Right lobe of liver (tissue), 4 donors: ENCODE results near the gene MRPL54.

Source experiments
- POLR2A ChIP-seq: fragments of 450-650 bp; IDR thresholded peaks from one replicate; pipeline ENCODE4 v1.6.1; 2017; ENCODE audit warnings: antibody characterized with exemption, mild to moderate bottlenecking
- TF ChIP-seq, protein P1 (sequence below), 4 donors: fragments of 200-600 bp in 3 of 4; fragments of 450-650 bp in 1 of 4; IDR thresholded peaks; one replicate each; pipeline versions ENCODE4 v1.5.1 to v1.8.0; 2016 to 2022; ENCODE audit warnings: antibody characterized with exemption in 4 of 4, mild to moderate bottlenecking in 2 of 4
- donor health status: DM: no; HTN: no; CAD: no.
- donor health status: DM: no; HTN: no; CAD: no.
- donor health status: DM: no; HTN: yes; CAD: no.

DNA sequence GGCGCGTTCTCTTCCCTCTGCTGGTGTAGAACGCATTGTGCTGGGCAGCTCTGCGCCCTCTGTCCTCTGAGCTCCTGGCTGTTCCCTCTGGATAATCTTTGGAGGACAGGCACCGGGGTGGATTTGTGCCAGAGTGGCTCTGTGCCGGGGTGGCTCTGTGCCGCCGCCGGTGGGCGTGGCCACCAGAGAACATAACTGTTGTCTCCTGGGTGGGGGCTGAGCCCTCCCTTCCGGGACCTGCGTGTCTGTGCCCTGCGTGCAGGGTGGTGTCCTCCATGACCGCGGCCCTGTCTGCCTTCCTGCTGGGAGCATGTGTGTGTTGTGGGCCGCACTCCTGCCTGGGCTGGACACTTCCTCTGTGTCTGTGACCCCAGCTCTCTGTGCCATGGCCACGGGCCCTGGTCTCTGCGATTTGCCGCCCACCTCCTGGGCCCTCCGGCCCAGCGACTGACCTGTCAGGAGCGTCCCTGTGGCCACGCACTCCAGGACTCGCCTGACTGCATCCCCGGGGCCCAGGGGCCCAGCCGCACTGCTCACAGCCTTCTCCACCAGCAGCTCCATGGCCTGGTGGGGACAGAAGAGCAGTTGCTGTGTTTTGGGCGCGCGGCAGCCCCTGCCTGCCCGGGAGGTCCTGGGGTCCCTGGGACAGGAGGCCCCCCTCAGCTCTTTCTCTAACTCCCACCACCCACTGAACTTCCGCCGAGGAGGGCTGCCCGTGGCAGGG lies 46.1 kb downstream of the MRPL54 start:
- TF ChIP-seq, protein P1, sequence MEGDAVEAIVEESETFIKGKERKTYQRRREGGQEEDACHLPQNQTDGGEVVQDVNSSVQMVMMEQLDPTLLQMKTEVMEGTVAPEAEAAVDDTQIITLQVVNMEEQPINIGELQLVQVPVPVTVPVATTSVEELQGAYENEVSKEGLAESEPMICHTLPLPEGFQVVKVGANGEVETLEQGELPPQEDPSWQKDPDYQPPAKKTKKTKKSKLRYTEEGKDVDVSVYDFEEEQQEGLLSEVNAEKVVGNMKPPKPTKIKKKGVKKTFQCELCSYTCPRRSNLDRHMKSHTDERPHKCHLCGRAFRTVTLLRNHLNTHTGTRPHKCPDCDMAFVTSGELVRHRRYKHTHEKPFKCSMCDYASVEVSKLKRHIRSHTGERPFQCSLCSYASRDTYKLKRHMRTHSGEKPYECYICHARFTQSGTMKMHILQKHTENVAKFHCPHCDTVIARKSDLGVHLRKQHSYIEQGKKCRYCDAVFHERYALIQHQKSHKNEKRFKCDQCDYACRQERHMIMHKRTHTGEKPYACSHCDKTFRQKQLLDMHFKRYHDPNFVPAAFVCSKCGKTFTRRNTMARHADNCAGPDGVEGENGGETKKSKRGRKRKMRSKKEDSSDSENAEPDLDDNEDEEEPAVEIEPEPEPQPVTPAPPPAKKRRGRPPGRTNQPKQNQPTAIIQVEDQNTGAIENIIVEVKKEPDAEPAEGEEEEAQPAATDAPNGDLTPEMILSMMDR (IDR thresholded peaks at IDR 0.05): no peak
- TF ChIP-seq POLR2A: no peak
